Amniotic epithelial cell (primary cell): ENCODE measurements around the gene ZNF628.

Source experiments
- DNase-seq: peaks from one replicate; pipeline ENCODE4 v3.0.0-alpha.2; 2010; ENCODE audit warnings: low read depth

Gene ZNF628

DNA sequence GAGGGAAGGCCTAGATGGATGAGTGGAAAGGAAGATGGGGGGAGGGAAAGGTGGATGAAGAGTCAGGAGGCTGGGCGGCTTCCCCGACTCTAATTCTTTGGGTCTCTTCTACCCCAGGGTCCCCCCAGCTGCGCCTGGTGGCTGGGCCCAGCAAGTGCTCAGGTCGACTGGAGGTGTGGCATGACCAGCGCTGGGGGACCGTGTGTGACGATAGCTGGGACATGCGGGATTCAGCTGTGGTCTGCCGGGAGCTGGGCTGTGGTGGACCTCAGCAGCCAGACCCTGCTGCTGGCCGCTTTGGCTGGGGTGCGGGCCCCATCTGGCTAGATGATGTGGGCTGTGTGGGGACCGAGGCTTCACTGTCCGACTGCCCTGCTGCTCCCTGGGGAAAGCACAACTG, 21.3 kb downstream of the ZNF628 start:
- DNase-seq = no peak

DNA sequence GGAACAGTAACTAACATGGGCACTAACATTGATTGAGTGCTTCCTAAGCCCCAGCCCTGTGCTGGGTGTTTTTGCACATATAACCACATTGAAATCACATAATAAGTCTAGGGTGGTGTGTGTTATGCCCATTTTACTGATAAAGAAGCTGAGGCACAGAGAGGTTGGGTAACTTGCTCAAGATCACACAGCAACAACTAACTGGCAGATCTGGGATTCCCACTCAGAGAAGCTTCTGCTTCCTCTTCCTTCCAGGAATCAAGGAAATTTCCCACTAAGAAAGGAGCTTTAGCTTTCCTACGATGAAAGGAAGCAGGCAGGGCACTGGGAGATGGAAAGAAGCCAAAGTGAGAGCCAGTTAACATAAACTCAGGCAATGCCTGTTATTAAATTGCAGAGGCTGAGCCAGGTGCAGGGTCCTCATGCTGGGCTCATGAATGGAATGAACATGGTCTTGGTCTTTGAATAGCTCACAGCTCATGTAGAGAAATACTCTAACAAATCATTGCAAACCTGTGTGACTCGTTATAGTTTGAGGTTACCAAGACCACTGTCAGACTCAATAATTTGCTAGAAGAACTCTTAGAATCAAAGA, 21.9 kb downstream of the ZNF628 start:
- DNase-seq = no peak

DNA sequence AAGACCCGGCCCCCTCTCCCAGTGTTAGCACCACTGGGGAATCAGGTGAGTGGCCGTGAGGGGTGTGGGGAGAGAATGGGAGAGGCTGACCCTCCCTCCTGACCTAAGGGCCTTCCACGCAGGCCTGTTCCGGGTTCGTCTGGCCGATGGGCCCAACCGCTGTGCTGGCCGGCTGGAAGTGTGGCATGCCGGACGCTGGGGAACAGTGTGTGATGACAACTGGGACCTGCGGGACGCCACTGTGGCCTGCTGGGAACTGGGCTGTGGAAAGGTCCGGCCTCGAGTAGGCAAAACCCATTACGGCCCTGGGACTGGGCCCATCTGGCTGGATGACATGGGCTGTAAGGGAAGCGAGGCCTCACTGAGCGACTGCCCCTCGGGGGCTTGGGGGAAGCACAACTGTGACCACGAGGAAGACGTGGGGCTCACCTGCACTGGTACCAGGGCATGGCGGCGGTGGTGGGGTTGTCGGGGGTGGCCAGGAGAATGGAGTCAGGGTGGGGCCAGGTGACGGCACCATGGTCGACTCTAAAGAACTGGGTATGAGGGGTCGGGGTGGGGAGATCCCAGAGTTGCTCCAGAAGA, 24.0 kb downstream of the ZNF628 start:
- DNase-seq = no peak

DNA sequence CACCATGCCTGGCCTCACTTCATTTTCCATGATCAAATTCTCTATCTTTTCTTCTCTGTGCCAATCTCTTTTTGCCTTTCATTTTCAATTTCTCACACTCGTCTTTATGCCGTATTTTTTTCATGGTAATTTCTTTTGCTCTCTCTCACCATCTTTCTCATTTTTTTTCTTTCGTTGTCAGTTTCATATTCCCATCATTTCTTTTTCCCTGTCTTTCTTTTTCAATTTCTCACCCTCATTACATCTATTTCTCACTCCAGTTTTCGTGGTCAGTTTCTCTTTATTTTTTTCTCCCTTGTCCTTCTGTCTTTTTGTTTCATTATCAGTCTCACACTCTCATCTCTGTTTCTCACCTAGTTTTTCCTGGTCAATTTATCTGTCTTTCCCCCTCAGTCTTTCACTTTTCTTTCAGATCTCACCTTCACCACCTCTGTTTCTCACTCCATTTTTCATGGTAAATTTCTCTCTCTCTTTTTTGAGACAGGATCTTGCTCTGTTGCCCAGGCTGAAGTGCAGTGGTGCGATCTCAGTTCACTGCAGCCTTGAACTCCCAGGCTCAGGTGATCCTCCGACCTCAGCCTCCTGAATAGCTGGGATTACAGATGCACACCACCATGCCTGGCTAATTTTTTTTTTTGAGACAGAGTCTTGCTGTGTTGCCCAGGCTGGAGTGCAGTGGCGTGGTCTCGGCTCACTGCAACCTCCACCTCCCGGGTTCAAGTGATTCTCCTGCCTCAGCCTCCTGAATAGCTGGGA, 26.0 kb downstream of the ZNF628 start:
- no peak for DNase-seq

DNA sequence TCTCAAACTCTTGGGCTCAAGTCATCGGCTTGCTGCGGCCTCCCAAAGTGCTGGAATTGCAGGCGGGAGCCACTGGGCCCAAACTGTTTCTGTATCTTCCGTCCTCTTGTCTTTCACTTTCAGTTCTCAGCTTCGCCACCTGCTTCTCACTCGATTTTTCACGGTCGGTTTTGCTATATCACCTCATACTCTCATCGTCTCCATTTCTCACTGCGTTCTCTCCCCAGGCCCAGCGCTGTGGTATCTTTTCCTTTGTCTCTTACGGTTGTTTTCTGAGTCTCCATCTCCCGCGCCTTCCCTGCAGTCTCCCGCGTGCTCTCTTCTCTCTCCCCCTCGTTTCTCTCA, 26.7 kb downstream of the ZNF628 start:
- no peak for DNase-seq

DNA sequence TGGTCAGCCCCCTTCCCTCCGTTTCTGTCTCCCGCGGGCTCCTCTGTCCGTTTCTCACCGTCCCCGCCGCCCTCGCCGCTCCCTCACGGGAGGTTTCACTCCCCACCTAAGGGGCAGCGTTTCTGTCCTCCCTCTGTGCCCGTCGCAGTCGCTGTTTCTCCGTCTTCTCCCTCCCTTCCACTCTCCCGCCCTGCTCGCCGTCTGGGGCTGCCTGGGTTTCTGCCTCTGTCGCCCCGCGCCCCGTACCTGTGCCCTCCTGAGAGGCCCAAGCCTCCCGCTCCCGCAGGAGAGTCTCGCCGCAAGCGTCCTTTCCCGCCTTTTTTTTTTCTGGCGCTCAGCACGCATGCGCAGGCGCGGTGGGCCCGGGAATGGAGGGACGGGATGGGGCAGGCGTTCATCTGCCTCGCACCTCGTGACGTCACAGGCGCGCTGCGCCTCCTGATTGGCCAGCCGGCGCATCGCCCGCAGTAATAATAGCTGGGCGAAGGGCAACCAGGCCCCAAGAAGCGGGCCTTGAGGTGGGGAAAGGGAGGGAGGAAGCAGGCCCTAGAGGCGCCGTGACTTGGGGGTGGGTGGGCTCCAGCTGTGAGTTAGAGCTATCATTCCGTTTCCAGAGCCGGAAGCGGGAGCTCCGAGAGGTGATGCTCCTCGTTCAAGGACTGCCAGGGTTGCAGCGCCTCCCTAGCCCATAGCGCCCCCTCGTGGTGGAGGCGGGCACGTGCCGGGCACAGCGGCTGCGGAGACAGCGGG, 27.3 kb downstream of the ZNF628 start:
- DNase-seq = peak; percentile 81

DNA sequence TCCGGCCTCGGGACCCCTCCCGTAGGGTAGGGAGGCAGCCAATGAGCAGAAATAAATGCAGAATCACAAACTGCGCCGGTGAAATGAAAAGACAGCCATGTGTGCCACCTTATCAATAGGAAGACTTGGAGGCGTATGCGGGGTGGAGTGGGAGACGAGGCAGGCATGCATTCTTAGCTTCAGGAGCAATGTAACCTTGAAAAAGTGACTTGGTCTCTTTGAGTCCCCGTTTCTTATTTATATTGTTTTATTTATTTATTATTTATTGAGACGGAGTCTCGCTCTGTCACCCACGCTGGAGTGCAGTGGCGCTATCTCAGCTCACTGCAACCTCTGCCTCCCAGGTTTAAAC, 27.8 kb downstream of the ZNF628 start:
- no peak for DNase-seq

DNA sequence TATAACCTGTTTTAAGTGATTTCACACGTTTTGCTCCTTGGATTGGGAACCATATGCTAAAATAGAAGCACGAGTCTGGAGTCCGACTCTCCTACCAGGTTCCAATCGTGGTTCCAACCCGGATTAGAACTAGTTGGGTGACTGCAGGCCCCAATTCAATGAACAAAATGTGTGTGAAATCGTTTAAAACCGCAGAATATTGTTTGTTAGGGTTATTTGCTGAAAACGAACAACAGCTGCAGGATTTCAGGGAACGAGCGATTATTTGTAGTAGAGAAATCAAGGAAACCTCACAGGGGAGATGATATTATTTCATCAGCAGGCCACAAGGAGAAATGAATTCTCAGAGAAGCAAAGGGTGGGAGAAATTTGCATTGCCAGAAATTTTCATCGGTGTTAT, 28.6 kb downstream of the ZNF628 start:
- DNase-seq = no peak

DNA sequence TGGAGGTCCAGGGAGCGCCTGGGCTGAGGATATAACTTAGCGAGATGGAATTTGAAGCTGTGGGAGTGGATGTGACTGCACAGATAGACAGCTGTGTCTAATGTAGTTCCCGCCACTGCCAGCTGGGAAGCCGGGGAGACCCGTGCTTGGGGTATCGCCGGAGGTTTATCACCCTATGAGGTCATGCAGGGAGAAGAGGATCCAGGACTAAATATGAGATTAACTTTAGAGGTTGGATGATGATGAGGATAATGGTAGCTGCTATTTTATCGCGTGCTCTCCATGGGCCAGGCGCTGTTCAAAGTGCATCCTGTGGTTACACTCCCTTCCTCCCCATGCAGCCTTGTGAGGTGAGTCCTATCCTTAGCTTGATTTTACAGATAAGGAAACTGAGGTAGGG, 31.7 kb downstream of the ZNF628 start:
- peak; percentile 91 for DNase-seq

DNA sequence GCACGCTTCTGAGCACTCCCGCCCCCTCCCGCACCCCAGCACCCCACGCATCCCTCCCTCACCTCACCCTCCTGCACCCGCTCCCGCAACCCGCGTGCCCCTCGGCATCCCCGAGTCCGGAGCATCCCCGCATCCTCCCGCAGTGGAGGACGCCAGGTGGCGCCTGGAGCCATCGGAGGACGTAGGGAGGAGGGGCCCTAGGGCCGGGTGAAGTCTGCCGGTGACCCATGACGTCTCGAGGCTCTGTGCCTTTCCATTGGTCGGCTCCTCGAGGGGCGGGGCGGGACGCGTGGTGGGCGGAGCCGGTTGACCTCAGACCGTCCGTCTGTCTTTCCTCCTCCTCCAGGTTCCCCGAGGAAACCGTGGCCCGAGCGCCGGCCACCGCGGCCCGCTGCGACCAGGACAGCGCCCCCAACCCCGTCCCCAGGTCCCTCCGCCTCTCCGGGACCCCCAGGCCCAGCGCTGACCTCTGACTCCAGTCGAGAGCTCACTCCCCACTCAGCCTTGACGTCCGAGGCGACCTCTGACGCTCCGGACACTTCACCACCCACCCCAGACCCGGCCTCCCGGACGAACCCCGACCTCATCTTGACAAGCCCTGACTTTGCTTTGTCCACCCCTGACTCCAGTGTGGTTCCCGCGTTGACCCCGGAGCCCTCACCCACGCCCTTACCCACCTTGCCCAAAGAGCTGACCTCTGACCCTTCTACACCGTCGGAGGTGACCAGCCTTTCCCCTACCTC, 40.6 kb downstream of the ZNF628 start:
- peak; percentile 84 for DNase-seq

DNA sequence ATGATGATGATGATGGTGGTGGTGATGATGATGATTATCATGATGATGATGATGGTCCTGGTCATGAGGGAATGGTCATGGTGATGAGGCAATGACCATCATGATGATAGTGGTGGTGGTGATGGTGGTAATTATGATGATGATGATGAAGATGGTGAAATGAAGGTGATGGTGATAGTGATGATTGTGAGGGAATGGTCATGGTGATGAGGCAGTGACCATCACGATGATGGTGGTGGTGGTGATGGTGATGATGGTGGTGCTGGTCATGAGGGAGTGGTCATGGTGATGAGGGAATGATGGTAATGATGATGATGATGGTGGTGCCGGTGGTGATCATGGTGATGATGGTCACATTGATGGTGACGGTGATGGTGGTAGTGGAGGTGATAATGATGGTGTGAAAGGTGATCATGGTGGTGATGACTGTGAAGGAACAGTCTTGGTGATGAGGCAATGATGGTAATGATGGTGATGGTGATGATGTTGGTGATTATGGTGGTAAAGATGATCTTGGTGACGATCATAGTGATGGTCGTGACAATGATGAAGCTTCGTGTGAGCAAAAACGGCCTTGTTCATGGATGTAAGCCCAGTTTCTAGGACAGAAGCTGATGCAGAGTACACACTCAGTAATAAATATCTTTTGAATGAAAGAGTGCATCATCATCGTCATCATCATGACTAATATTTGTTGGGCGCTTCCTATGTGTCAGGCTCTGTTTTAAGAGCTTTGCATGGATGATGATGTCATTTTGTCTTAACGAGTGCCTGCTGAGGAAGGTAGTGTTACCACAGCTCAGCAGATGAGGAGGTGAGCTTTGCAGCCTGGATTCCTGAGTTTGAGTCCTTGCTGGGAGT, 43.3 kb downstream of the ZNF628 start:
- peak; percentile 94 for DNase-seq

DNA sequence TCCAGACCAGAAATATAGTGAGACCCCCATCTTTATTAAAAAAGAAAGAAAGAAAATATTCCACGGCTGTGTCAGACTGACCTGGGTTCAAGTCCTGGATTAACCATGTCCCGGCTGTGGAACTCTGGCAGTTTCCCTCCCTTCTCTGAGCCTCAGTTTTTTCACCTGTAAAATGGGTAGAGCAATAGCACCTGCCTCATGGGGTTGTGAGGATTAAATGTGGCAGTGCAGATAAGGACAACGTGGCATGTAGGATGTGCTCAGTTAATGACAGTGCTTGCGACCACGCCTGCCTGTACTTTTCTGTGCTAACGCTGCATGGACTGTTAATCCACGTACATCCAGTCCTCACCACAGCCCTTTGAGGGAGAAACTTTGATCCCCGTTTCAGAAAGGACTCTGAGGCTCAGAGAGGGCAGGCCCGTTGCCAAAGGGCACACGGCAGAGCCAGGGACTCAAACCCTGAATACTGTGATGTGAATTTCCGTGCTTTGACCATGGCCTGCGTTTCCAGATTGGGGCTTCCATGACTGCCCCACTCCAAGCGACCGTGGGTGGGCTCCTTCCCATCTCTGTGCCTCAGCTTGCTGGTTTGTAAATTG, 44.4 kb downstream of the ZNF628 start:
- no peak for DNase-seq

DNA sequence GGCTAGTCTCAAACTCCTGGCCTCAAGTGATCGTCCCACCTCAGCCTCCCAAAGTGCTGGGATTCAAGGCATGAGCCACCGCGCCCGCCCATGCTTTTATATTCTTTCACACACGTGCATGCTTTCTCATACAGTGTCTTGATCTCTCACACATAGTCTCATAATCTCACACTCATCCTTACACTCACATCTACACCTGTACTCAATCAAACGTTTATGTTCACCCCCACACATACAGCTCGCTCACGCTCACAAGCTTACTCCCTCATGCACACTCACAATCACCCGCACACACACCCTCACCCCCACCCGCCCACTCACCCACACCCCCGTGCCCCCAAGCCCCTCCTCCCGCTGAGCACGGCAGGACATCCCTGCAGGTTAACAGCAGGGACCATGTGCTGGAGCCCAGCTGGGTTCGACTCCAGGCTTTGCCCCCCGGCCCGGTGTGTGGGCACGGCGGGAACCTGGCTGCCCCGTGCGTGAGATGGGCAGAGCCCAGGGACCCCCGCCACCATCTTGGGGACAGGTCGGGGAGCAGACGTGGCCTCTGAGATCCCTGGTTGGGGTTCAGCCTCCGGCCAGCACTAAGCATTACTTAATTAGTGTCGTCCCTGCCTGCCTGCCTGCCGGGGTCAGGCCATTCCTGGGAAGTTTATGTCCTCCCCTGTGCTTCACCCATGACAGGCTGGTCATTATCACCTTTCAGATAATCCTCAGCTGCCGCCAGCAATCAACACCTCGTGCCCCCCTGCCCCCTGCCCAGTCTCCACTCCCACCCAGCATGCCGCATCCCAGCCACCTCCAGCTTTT, 49.1 kb downstream of the ZNF628 start:
- DNase-seq = no peak

DNA sequence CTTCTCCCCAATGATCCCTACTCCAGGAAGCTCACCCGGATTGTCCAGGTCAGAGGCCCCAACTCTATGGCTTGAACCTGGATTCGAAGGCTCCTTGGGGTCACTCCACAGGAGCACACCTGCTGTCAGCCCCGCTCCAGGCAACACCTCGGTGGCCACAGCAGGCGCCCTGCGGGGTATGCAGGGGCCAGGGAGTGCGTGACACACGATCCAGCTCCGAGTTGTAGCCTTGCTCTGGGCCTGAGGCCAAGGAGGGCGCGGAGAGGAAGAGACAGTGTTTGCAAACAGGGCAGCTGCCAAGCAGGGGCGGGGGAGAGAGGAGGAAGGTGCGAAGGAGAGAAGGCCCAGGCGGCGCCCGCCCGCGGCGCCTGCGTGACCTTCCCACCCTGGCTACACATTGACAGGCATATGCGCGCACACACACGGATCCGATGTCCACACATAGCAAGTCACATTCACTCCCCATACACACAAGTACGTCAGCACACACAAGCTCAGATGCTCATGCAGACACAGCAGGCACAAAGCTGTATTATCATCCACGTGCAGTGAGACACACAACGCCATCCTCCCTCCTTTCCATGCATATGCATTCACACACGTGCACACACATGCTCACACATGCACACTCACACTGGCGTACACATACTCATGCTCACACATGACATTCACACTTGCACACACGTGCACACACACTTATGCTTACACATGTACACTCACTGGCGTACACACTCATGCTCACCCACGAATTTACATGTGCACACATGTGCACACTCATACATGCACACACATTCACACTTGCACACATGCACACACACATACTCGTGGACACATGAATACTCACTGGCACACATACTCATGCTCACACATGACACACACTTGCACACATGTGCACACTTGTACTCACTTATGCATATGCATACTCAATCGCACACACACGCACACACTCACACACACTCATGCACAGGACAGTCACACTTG, 50.1 kb downstream of the ZNF628 start:
- DNase-seq = peak; percentile 79

DNA sequence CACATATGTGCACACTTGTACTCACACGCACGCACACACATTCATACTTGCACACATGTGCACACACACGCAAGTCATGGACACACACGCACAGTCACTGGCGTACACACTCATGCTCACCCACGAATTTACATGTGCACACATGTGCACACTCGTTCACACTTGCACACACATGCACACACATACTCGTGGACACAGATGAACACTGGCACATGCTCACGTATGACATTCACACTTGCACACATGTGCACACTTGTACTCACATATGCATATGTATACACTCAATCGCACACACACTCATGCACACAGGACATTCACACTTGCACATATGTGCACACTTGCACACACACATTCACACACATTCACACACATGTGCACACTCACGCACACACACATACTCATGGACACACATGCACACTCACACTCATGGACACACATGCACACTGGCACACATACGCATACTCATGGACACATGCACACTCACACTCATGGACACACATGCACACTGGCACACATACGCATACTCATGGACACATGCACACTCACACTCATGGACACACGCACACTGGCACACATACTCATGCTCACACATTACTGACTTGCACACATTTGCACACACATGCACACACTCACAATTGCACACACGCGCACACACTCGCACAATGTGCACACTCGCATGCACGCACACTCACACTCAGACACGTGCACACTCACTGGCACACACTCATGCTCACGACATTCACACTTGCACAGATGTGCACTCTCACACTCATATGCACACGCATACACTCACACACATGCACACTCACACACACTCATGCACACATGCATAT, 51.0 kb downstream of the ZNF628 start:
- DNase-seq = no peak

DNA sequence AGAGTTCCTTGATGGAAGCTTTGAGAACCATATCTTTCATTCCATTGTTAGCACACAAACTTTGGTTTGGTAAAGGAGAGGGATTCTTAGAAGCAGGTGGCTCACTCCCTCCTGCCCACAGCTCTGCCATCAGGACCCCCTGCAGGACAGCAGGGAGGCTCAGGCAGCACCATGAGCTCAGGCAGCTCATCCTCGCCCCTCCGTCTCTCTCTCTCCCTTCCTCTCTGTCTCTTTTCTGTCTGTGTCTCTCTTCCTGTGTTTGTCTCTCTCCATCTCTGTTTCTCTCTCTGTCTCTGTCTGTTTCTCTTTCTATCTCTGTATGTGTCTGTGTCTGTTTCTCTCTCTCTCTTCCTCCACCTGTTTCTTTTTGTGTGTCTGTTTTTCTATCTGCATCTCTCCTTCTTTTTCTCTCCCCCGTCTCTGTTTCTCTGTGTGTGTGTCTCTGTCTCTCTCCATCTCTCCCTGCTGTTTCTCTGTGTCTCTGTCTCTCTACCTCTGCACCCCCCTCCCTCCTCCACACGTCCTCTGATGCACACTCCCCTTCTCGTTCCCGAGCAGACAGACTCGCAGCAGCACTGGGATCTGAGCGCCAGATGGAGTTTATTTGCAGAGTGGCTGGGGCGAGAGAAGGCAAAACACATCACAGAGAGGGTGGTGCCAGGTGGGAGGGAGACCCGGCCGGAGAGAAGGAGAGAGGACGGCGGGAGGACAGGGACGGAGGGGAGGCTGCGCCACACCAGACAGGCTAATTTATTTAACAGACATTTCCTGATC, 51.8 kb downstream of the ZNF628 start:
- DNase-seq = no peak

DNA sequence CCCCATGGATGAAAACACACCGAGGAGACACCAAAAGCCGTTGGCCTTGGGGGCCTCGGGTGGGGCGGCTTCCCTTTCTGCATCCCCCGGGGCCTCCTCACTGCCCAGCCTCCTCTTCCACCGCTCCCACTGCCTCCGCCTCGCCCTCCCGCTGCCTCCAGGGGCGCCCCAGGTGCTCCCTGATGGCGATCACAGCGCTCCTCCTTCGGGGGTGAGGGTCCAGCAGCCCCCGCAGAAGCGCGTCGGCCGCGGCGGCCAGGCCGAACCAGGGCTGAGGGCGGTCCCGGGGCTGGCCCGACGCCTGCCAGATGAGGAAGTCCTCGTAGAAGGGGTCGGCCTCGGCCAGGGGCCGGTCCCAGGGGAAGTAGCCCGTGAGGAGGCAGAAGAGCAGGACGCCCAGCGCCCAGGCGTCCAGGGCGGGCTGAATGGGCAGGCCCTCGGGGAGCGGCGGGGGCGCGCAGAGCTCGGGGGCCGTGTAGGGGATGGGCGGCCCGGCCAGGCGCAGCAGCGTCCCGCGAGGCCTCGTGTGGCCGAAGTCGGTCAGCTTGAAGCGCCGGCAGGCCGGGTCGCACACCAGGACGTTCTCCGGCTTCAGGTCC, 53.3 kb downstream of the ZNF628 start:
- DNase-seq = no peak
